ENCODE measurements around the gene RAB8B.
"Not testable (repeated sequence)": the region's sequence is repeated elsewhere in the genome, so short reads cannot be mapped to it uniquely, and the experiment has no call there.

Gene RAB8B

GRCh38 chr15:63198371-63199250 lies 9.2 kb downstream of the RAB8B start:
- intact Hi-C loops (cut with DNase I): no loop called here
- DNase-seq: no peak

- intact Hi-C loops (cut with DNase I): no loop called here
- no peak for DNase-seq
Measured at GRCh38 chr15:63200464-63201249, 11.3 kb downstream of the RAB8B start.

- no peak for DNase-seq
Measured at GRCh38 chr15:63202861-63203260, 13.5 kb downstream of the RAB8B start.

GRCh38 chr15:63203451-63204090 lies 14.2 kb downstream of the RAB8B start:
- intact Hi-C loops (cut with DNase I): no loop called here
- DNase-seq: no peak

More at GRCh38 chr15:63202861-63203260, 13.5 kb downstream of the RAB8B start:
- intact Hi-C loops (cut with DNase I): no loop called here

GRCh38 chr15:63206079-63206478 lies 16.7 kb downstream of the RAB8B start:
- intact Hi-C loops (cut with DNase I): no loop called here
- DNase-seq: no peak

DNA sequence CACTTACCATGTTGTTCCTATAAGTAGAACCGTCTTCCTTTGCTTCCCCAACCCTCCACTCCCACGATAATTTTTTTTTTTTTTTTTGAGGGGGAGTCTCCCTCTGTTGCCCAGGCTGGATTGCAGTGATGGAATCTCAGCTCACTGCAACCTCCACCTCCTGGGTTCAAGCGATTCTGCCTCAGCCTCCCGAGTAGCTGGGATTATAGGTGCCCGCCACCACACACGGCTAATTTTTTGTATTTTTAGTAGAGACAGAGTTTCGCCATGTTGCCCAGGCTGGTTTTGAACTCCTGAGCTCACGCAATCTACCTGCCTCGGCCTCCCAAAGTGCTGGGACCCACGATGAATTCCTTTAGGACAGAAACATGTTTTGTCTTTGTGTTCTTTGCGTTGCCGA lies 19.4 kb downstream of the RAB8B start:
- DNase-seq; intact Hi-C loops (cut with DNase I): not testable (repeated sequence)

DNA sequence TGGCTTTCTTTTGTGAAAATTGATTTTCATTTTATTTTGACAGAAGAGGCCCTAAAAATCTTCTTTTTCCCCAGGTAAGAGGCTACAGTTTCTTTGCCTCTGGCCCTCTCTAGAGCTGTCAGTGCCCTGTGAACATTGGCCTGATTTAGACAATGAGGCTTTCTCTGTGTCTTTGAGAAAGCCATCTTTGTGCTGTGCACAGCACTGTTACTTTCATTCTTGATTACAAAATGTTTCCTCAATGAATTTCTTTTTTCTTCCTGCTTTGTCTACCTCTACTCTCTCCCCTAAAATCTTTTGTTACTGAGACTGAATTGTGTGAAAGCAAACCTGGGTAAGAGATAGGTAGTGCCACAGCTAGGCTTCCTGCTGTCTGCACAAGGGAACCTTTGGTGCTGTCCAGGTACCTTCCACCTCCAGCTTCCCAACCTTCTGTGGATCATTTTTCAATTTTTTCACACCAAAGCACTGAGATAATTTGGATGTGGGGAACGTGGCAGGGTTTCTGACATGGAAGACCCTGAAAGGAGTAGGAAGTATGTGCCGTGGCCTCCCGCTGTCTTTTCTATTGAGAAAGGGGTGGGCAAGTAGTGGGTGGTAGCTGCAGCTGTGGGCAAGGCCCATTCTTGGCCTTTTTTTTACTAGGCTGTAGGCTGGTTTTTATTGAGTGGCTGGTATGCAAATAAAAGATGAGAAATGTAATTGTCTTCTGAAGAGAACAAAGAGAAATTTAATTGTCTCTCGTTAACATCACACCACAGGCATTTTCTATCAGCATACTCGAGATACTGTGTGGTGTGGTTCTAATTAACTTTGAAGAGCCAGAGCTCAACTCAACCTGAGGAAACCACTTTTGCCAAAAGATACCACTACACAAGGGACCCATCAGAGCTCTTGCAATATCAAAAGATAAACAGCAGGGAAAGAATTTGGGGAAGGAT lies 21.0 kb downstream of the RAB8B start:
- intact Hi-C loops (cut with DNase I): no loop called here
- DNase-seq: peak in 20 of 42 donors; percentile 11 to 74 (median 40)

DNA sequence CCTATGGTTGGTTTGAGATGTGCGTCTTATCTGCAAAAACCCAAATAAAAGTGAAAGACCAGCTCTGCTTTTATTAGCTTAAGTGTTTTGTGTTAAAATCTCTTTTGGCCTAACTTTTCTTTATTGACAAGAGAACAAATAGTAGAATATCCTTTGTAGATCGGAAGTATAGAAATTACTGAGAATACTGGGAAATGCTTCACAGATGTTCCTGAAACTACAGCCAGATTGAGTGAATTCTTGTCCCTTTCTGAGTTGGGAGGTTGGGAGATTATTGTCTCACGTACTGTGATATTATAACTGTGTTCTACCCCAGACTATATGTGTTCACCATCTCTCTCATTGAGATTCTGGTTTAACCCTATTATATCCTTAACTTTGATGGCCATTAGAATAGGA lies 21.7 kb downstream of the RAB8B start:
- intact Hi-C loops (cut with DNase I): no loop called here
- DNase-seq: no peak

DNA sequence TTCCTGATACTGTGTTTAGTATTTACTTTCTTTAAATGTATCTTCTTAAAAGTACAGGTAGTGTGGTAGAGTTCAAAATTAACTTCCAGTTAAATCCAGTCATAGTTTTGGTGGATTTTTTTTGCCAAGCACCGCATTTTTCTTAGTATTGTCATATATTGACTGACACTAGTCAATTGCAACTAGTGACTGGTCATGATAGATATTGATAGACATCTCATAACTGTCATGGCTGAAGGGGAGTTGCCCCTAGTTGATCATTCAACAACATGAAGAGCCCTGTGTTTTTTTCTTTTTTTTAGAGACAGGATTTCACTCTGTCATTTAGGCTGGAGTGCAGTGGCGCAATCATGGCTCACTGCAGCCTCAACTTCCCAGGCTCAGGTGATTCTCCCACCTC lies 22.1 kb downstream of the RAB8B start:
- intact Hi-C loops (cut with DNase I): no loop called here
- DNase-seq: no peak

- intact Hi-C loops (cut with DNase I): no loop called here
- DNase-seq: no peak
Measured at GRCh38 chr15:63212050-63213004, 22.9 kb downstream of the RAB8B start.

- DNase-seq: no peak
- intact Hi-C loops (cut with DNase I): no loop called here
Measured at GRCh38 chr15:63218100-63218808, 28.8 kb downstream of the RAB8B start.

DNA sequence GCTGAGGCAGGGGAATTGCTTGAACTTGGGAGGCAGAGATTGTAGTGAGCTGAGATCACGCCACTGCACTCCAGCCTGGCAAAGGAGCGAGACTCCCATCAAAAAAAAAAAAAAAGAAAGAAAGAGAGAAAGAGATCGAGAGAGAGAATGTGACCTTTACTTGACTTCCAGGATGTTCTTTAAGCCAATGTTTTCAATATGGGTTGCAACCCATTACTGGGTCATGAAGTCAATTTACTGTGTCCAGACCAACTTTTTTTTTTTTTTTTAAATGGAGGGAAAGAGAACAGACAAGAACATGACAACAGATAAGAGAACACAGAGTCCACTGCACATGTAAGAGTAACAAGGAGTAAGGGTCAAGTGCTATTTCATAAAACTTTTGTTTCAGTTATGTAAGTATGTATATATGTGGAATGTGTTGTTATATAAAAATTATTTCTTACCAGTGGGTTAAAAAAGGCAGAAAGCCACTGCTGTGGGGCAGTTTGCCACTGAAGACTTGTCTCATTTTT lies 29.8 kb downstream of the RAB8B start:
- intact Hi-C loops (cut with DNase I): no loop called here
- DNase-seq: no peak

DNA sequence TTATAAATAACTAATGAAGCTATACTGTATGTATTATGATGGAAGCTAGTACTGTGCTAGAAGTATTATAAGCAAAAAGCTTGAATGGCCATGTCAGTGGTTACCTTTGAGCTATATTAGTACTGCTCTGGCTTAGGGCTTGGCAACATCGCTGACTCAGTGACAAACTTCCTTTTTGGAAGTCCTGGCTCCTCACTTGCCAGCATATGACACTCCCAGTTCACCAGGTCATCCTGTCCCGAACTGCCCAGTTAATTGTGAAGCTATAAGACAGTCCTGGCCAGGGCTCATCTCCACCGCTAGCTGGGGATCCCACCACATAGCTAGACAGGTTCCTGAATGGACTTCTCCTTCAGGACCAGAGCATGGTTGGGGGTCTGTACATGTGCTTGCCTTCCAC lies 31.9 kb downstream of the RAB8B start:
- no peak for DNase-seq
- intact Hi-C loops (cut with DNase I): no loop called here

DNA sequence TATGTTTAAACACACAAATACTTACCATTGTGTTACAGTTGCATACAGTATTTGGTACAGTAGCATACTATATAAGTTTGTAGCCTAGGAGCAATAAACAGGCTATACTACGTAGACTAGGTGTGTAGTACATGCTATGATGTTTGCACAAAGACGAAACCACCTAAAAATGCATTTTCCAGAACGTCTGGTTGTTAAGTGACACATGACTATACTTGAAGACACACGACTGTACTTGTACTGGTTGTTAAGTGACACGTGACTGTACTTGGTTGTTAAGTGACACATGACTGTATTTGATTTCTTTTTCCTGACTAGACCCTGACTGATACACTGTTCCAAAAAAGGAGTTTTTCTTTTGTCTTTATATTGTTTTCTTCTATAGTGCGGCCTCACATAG lies 34.1 kb downstream of the RAB8B start:
- DNase-seq: no peak
- intact Hi-C loops (cut with DNase I): no loop called here

DNA sequence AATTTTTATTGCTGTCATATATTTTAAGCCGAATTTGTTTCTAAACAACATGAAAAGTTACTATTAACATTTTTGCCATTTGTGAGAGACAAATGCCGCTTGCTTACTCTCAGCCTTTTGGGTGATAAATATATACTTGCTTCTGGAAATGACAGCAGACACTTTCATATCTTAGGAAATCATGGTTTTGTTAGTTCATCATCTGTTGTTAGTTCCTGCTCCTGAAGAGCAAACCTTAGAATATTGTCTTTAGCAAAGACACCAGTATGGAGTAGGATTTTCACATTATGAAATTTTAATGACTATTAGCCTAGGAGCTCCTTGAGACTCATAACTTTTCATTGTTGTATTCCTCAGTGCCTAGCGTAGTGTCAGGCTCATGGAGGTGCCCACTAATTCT lies 36.0 kb downstream of the RAB8B start:
- intact Hi-C loops (cut with DNase I): no loop called here
- DNase-seq: no peak

DNA sequence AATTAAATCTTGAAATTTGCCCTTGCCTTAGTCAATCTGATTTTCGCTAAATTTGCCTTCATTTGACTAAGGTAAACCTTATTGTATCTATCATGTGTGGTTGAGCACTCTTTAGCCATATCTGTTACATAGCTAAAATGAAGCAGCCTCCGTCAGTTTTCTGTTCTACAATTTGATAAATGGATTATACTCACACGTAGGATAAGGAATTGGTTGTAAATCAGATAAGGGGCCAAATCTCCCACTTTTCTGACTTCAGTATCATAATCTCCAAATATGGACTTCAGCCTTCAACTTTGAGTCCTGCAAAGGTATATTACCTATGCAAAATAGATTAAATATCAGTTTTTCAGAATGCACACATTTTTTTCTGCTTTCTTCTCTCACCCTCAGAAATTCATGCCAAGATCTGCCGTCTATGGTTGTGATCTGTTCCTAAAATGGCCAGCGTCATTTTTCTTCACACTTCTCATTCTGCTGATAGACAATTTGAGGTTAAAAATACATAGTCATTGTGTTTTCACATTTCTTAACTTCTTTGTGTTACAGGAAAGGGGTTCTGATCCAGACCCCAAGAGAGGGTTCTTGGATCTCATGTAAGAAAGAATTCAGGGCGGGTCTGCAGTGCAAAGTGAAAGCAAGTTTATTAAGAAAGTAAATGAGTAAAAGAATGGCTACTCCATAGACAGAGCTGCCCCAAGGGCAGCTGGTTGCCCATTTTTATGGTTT lies 36.9 kb downstream of the RAB8B start:
- DNase-seq: no peak
- intact Hi-C loops (cut with DNase I): no loop called here

All from head of caudate nucleus (tissue), 42 donors.